Stimulated activated CD8-positive, alpha-beta memory T cell treated with anti-CD3 and anti-CD28 coated beads, Interleukin-12 subunit alpha, Interleukin-12 subunit beta, amount 100 ng/mL, for 24 hours (primary cell): ENCODE measurements around the gene DCLK2.

Experiments used
- DNase-seq: peaks from one replicate; pipeline ENCODE4 v3.0.0-alpha.2; 2020; ENCODE audit errors: extremely low read depth

Gene DCLK2

DNA sequence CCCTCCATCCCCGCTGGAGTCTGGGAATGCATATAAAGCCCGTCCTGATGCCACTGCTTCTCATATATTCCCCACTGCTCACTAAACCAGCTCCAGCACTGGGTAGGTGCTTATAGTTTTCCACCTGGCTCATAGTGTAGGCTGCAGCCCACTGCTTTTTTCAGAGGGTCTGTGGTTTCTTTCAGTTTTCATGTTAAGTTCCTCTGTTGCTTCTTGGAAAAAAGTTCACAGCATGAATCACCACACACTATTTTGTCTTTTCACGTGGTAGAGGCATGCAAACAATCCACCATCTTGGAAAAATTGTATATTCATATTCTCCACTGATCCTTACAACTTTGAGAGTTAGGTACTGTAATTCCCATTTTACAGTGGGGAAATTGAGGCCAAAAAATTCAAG is 39.4 kb downstream of the DCLK2 start:
- DNase-seq = no peak

DNA sequence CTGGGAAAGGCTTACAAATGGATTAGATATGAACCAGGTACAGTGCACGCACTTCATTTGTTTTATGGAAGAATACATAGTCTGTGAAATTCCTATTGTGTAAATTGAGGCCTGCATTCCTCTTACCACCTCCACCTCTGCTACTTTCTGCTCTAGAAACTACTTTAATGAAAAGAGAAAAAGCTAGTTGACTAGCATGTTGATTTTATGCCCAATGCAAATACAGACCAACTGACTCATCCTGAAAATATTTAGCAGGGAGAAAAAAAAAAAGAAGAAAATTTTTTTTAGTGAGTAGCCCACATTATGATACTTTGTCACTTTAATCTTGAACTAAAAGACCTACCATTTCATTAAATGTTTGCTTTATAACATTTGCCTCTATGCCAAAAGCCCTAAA is 41.2 kb downstream of the DCLK2 start:
- no peak for DNase-seq

DNA sequence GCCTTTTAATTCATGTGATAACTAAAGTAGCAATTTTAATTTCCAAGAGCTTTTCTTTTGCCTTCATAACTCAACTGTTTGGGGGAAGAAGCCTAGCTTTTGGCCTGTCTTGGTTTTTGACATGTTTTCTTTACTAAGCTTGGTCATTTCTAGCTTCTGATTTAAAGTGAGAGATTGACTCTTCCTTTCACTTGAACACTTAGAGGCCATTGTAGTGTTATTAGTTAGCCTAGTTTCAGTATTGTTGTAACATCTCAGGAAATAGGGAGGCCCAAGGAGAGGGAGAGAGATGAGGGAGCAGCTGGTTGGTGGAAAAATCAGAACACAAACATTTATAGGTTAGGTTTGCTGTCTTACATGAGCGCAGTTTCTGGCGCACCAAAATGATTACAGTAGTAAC is 44.8 kb downstream of the DCLK2 start:
- DNase-seq = no peak

DNA sequence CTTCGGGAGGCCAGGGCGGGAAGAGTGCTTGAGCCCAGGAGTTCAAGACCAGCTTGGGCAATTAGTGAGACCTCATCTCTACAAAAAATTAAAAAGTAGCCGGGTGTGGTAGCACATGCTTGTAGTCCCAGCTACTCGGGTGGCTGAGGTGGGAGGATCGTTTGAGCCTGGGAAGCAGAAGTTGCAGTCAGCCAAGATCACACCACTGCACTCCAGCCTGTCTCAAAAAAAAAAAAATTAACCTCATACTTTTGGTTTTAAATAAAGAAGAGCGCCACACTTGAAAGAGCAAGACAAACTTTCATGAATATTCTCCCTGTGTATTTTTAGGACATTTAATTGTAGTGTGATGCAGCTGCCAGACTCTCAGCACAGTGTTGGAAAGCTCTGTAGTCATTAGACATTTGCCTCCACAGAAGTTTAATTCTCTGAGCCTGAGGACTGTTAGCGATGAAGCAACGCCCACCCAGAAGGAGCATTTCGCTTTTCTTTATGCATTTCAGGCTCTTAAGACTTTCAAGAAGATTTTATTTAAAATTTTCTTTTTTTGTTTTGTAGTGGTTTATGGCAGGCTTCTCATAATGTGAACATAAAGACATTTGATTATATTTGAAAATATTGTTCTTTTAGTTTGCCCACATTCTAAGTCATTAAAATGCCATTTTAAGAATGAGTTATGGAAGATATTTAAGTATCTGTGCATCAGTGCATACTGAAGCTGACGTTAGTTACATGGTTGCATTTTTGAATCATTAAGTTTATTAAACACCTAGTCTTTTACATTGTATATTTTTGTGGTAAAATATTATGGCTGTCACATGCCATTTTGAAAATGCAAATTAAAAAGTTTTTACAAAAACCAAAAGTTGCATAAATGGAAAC is 45.8 kb downstream of the DCLK2 start:
- no peak for DNase-seq

DNA sequence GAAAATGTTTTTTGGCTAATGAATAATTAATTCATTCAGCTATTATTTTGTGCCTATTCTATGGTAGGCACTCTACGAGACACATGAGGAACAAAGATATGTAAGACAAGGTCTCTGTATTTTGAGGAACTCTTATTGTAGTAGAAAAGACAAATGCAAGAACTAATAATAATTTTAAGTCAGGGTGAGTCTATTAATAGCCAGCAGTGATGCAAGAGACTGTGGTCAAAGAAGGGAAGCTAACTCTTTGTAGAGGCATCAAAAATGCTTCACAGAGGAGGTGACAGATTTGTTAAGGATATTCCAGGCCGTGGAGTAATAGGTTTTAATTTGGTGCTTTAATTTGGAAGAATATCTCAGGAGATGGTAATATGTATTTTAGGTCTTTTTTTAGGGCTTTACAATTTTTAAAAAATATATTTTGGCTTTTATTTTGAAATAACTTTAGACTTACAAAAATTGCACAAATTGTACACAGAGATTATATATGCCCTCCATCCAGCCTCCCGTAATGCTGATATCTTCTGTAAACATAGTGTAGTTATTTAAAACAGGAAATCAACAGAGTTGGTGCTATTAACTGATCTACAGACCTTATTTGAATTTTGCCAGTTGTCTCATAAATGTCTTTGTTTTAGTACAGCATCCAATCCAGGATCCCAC is 48.1 kb downstream of the DCLK2 start:
- no peak for DNase-seq

DNA sequence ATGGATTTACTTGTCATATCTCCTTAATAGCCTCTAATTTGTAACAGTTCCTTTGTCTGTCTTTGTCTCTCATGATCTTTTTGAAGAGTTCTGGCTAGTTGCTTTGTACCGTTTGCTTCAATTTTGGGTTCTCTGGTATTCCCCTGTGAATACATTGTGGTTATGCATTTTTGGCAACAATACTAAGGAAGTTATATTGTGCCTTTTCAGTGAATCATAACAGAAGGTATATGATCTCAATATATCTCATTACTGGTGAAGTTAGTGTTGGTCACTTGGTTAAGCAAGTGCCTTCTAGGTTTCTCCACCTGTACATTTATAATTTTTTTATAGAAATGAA is 48.6 kb downstream of the DCLK2 start:
- no peak for DNase-seq

DNA sequence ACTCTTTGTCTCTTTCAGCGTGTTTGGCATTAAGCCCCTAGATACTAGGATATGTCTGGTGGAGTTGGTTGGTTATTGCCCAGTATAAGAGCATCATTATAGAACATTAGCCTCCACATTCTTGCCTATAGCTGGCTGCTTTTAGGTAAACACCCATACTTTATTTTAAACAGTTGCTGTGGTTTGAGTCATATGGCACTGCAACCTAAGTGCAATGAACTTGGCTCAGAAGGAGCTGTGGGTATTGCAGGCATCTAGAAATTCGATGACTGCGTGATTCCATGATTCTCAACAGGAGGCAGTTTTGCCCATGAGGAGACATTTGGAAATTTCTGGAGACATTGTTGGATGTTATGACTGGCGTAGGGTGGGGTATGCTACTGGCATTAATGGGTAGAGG is 49.5 kb downstream of the DCLK2 start:
- DNase-seq = no peak

DNA sequence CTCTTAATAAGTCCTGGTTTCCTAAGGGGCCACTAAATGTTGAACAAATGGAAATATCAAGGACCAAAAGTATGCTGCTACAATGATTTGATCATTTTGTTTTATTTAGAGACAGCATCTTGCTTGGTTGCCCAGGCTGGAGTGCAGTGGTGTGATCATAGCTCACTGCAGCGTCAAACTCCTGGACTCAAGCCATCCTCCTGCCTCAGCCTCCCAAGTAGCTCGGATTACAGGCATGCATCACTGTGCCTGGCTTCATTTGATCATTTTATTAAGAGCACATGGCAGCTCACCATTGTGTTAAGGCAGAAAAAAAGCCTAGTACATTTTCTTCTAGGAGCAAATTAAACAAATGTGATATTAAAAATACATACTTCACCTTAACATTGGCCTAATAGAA is 52.7 kb downstream of the DCLK2 start:
- no peak for DNase-seq

DNA sequence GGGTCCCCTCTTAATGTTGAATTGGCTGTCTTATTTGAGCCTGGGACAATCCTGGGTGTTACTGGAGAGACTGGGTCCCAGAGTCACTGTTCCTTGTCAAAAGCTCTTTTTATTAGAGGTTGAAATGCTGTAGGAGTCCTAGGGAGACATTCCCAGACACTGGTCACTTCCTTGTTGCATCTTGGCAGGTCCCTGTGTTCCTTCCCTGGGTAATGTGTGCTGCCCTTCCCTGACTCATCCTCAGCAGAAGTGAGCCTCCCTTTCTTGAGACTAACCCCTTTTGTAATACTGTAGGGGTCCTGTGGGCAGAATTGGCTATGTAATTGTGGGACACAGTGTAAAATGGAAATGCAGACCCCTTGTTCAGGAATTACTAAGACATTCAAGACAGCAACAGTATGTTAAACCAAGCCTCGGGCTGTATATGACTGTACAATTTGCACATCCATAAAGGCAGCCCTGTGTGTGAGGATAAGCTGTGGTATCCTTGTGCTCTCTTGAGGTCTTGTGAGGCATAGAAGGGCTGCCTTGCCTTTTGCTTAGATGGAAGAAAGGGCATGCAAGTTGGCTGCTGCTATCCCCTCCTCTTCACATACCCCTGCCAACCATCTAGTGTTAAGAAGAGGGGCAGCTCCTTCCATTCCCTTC is 53.5 kb downstream of the DCLK2 start:
- no peak for DNase-seq

DNA sequence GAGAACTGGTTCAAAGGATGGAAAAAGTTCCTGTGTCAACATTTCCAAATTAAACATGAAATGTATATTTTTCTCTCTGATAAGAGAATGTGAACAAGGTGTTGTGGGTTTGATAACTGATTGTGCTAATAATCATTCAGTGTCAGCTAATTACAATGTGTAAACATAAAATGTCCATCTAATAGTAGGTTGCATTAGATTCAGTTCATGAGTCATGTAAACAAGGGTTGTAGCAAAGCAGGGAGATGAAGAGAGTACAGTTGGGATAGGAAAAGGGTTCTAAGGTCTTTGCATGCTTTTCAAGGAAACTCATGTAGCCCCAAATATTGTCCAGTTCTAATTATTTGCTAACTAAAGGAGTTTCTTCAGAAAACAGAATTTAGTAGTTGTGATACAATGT is 55.4 kb downstream of the DCLK2 start:
- no peak for DNase-seq

DNA sequence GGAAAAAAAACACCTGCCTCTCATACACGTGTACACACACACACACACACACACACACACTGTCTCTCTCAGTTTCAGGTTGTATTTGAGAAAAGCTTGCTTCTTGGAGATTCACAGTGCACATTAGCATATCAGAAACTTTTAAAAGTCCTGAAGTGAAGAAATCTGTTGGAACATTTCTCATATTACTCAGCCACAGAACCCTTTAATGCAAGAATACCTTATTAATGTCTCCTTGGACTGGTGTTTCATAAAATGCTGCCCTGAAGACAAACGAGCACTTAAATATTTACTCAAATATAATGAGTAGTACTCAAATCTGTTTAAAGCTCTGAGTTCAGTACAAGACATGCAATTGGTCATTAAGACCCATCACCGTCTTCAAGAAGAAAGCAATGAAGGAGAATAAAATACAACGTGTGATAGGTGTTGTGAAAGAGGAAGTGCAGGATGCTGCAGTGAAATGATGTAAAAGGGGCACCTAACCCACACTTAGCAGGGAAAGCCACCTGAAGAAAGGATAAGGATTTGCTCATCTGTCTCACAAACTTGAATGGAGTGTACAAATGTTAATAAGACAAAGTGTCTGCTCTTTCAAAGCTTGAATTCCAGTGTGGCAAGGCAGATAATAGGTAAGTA is 57.0 kb downstream of the DCLK2 start:
- DNase-seq = no peak

DNA sequence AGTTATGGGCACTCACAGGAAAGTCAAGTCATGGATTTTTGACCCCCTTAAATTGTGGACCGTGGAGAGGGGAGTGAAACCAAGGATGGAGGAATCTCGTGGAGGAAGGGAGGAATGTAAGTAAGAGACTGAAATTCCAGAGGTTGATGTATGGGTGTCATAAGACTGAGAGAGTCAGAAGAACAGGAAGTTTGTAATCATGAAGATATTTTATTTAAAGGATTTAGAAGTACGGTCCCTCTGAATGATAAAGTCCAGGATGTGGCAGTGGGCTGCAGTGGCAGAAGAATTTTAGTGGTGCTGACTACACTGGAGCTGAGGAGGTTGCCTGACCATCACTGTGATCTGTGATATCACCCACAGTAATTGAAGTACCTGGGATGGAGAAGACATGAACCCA is 57.8 kb downstream of the DCLK2 start:
- DNase-seq = no peak

DNA sequence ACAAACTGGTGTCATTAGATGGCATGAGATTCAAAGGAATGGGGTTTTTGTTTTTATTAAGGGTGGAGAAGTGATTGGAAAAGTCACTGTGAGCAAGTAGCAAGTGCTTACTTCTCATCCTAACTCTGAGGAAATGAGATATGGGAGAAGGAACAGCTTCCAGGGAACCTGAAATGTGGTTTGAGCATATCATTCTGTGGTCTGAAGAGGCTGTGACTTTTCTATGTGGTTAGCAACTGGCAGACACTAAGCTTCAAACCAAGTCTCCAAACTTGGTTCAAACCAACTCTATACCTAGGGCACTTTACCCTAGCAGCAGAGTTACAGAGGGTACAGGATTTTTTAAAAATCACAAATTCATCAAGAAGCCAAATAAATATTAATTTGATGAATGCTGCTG is 58.2 kb downstream of the DCLK2 start:
- no peak for DNase-seq

DNA sequence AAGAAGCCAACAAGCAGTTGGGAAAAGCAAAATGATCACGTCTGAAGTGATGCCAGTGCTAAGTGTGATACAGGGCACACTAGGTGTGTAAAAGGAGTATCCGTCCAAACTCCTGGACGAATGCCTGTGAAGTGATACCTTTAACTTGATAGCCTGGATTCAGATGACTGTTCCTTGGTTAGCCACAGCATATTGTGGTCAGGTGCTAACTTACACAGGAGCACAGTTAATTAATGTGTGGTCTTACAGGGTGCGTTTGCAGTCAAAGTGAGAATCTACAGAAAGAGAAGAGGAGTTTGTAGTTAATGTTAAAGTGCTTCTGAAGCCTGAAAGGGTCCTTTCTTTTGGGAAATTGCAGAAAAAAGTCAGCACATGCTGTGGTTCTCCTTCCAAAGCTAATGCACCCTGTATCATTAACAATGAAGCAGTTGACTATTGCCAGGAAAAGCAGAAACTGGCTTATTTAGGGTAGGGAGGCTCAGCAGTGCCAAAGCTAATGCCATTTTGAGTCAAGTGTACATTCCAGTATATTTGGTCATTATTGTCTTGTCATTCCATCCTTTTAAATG is 61.1 kb downstream of the DCLK2 start:
- no peak for DNase-seq

DNA sequence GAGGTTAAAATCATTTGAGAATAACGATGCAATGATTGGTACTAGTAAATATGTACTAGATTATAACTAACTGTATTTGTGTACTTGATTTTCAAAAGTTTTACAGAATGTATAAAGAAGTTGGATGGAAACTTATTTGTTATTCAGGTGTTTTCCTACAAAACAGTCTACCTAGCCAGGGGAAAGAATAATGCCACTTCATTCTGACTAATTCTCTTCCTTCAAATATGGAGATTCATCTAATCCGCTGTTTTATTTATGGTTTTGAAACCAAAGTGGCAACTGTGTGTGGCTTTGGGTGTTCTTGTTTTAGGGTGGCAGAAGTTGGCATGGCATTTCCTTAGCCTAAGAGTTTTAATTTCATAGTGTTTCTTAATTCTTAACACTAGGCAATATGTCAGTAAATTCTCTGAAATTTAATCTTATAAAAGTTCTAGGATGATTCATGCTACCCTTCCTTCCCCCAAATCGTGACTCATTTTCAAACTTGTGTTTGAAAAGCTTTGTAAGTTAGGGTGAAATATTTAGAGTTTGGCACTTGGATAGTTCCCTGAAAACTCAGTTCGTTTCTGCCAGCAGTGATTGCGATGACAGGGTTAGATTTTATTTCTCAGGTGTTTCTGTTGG is 62.6 kb downstream of the DCLK2 start:
- no peak for DNase-seq

DNA sequence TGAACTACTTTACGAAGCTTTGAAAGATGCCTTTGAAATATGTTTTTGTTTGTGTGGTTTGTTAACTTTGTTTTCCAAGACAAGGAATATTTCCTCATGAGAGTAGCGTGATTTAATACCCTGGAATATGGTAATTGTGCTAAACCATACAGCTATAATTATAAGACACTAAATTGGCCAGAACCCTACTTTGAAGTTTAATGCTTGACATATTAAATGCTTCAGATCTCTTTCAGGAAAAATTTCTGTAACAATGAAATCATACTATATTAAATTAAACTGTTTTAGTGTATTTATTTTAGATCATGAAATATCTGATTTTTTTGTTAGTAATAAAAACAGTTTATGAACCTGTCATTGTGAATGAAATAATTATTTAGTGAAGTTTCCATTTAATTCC is 63.5 kb downstream of the DCLK2 start:
- DNase-seq = no peak

DNA sequence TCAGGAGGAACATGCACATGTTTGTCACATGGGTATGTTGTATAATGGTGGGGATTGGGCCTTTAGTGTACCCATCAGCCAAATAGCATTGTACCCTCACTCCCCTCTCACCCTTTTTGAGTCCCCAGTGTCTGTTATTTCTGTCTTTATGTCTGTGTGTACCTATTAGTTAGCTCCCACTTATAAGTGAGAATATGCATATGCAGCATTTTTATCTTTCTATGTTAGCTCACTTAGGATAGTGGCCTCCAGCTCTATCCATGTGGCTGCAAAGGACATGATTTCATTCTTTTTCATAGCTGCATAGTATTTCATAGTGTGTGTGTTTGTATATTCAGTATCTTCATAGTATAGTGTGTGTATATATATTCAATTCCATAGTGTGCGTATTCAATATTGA is 64.6 kb downstream of the DCLK2 start:
- DNase-seq = no peak

DNA sequence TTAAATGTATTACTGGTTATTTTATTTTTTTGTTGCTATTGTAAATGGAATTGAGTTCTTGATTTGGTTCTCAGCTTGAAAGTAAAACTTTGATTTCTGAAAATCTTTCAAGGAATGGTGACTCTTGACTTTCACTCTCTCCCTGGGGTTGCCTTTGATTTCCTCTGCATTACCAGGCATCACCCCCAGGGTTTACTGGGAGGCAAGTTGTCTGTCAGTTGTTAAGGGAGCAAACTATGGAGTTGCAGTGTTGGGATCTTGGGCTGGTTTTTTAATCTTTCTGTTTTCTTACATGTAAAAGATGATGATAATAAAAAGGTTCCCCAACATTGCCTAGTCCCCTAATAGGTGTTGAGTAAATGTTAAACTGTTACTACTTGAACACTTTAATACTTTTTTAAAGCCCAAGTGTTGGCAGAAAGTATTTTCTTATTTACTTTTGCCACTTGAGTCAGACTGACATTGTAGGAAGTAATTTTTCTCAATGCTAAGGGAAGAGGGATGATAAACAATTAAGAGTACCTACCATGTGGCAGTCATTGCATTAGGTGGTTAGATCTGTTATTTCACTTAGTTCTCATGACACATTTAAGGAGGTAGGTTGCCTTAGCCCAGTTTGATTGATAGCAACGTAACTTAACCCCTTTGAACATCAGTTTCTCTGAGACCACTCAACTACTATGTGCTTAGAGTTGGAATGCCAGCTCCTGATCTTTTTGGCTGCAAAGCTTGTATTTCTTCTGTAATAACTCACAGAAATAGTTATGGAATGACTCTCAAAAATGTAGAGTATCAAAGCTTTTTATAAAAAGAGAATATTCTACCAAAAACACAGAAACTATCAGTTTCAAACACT is 67.1 kb downstream of the DCLK2 start:
- DNase-seq = no peak

DNA sequence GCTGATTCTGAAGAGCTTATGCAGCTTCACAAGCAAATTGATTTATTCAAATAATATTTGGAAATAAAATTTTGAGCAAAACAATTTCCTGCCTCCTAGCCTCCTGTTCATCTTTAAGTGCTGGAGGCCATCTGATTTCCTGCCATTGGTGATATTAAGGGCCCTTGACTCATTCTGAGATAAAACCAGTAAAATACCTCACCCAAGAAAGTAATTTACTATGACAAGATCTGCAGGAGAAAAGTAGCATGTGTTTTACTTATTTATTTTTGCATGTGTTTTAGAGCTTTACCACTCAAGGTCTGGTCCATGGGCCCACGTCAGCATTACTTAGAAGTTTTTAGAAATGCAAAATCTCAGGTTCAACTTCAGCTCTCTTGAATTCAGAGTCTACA is 67.7 kb downstream of the DCLK2 start:
- DNase-seq = no peak

DNA sequence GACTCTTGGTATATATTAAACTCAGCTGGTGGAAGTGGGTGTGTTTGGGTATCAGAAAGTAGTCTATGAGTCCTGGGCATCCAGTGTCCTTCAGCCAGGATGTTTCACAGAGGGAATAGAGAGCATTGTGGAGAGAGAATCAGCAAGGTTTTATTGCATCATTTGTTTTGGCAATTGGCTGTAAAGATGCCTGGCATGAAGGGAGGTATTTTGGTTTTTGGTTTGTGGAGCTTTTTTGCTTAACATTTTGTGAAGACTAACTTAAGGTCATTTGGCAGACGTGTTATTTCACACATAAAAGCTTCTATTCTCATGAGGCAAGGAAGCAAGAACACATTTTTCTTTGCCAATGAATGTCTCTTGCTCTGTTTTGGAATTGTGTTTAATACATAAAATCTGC is 71.1 kb downstream of the DCLK2 start:
- no peak for DNase-seq

DNA sequence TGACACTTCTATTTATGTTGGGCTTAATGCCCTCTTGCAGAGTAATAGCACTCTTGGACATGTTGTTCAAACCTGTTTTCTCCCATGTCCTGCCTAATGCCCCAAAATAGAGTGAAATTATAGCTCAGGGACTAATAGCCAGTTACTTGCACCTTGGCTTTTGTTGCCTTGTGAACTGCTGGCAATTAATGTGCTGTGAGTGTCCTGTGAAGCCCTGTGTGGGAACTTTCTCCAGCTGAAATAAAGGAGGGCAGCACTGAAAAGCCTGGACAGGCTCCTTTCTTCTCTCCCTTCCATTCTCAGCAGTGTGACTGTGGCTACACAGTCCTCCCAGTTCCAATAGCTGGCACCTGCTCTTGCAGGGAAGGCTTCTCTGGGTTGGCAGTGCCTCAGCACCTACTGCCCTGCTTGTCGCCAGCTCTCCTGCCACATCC is 72.4 kb downstream of the DCLK2 start:
- DNase-seq = no peak
